NCI-H1930 (cell line): ENCODE data around the gene BCL11B.

Experiments used
- DNase-seq, 2 experiments: peaks; one replicate each; lab custom pipeline; 2025; lab: John Stamatoyannopoulos, UW

The BCL11B gene

DNA sequence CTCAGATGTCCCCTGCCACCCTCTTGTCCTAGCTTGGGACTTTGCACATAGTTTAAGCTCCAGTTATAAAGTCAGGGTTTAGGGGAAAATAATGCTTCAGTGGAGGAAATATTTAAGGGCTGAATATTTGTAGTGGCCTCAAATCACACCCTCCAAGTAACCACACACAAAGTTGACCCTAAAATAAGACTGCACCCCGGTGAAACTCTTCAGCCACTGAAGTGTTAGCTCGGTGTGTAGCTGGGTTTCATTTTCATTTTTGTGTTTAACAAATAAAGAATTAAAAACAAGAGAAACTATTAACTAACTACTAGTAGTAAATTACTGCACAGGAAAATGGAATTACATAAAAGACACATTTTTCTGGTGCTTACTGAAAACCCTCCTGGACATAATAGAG is 14.8 kb upstream of the BCL11B start:
- DNase-seq = no peak

GRCh38 chr14:99284254-99285004 is 12.4 kb upstream of the BCL11B start:
- DNase-seq = no peak

DNA sequence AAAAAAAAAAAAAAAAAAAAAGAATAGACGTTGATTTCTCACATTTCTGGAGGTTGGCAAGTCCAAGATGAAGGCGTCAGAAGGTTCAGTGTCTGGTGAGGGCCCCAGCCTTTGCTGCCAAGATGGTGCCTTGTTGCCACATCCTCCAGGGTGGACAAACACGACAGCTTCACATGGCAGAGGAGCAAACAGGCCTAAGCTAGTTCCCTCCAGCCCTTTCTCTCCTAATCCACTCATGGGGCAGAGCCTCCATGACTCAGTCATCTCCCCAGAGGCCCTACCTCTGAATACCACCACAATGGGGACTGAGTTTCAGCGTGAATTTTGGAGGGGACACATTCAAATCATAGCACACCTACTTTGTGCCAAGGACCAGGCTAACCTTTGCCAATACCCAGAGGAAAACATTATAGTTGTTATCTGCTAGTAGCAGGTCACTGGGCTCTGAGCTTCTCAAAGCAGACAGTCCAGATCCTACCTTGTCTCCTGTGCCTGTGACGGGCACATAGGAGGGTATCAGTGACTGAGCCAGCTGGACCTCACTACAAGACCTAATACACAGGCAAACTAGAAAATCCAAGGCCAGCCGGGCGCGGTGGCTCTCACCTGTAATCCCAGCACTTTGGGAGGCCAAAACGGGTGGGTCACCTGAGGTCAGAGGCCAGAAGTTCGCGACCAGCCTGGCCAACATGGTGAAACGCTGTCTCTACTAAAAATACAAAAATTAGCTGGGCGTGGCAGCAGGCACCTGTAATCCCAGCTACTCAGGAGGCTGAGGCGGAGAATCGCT is 10.5 kb upstream of the BCL11B start:
- no peak for DNase-seq

GRCh38 chr14:99281396-99281795 is 9.4 kb upstream of the BCL11B start:
- DNase-seq = no peak

GRCh38 chr14:99280852-99281251 is 8.9 kb upstream of the BCL11B start:
- DNase-seq = no peak

- DNase-seq = no peak
Measured at GRCh38 chr14:99280066-99280731, 8.2 kb upstream of the BCL11B start.

- DNase-seq = no peak
Measured at GRCh38 chr14:99278836-99279235, 6.8 kb upstream of the BCL11B start.

GRCh38 chr14:99277530-99277929 is 5.5 kb upstream of the BCL11B start:
- no peak for DNase-seq

DNA sequence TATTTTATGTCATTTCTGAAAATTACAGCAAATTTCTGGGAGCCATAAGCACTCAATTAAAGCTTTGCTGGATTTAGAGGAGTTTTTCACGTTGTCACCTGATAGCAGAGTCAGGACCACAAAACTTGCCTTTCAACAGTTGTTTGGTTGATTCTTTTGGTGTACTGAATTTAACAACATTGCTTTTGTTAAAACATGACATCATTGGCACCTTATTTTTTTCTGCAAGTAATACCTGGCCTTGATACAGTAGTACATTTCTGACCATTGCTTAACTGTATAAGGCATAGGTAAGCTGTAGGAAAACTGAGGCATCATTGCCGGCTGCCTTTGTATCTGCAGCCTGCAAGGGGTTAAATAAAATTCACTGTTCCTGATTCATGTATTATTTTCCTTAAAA is 4.5 kb upstream of the BCL11B start:
- no peak for DNase-seq

DNA sequence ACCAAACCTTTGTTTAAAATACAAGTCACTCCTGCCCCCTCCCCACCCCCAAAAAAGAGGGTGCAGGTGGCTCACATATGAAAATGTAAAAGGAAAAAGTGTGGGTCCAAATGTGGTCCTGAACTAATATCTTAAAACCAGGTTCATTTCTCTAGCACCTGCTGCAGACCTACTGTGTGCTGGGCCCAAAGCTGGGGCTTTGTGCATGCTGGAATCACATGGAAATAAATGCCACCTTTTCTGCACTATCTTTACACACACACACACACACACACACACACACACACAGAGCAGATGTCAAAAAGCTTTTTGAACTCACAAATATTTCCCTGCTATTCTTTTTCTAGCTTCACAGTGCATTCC is 3.2 kb upstream of the BCL11B start:
- no peak for DNase-seq

DNA sequence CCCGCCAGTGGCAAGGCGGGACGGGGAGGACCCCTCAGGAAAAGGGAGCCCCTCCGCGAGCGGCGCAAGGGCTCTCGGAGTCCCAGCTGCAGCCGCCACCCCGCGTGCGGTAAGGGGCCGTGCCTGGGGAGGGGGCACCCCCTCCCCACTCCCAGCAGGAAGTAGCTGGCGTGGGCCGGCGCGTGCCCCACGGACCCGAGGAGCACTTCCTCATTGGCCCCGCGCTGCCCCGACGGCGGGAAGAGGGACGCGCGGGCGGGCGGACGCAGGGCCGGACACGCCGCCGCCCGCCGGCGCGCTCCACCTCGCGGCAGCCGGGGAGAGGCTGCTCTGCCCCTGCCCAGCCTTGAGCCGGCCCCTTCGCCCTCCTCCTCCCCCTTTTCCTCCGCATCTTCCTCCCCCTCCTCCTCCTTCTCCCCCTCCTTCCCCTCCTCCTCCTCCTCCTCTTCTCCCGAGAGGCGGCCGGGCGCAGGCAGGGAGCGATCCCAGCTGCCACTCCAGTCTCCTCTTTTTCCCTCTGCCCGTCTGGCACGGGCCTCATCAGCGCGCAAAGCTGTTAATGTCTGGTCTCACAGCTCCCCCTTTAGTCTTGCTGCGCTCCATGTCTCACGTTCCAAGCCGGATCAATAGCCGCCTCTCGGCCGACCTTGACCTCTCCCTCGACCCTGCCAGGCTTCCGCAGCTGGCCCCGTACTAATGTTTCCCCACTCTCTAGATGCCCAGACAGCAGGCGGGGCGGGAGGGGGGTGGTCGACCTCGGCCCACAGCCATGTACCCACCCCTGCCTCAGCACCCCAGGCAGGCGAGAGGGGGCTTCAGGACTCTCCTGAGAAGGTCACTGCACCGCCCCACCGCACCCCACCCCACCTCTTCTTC is 2.6 kb upstream of the BCL11B start:
- peak; percentile 87 for DNase-seq

GRCh38 chr14:99273766-99274345 is 1.9 kb upstream of the BCL11B start:
- no peak for DNase-seq

DNA sequence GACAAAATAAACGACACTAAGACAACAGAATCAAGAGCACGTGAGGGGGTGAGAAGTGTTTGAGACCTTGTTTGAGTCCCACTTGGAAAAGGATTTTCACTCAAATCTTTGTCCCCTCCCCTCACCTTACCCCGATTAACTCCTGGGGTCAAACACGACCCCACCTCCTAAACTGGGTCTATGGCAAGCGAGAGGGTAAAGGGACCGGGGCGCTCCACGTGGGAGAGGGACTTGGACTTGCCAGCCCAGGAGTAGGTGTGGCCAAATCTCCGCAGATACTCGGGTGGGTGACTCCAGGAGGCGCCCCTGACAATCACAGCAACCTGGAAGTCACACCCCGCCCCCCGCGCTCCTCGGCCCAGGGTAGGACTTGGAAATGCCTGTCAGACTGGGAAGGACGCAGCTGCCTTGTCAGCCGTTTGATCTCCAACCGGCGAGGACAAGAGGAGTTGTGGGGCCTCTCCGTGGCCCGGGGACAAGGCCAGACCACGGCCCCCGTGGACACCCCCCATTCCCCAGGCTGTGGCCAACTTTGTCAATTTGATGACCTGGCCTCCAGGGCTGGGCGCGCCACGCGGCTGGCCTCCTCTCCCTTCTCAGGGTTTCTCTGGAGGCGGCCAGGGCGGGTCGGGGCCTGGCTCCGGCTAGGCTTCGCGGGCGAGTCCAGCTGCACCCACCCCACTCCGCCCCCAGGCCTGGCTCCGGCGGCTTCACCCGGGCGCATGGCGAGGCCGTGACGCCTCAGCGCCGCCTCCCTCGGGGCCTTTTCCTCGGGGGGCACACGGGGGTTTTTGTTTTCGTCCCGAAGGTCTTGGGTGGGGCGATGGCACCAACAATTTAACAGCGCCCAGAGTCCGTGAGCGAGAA is 1.1 kb upstream of the BCL11B start:
- DNase-seq = peak; percentile 24 to 26

DNA sequence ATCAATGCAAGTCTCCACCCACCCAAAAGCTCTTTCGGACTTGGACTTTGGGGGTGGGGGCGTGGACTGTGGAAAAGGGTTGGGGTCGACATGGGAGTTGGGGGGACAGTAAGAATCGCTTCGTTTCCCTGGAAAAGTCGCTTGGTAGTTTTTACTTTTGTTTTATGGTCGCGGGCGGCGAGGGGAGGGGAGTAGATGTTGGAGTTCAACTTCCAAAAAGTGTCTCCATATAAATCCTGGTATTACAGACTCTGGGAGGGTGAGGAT is 568 bp upstream of the BCL11B start:
- DNase-seq = no peak

GRCh38 chr14:99271221-99271941 is 616 bp downstream of the BCL11B start:
- no peak for DNase-seq

DNA sequence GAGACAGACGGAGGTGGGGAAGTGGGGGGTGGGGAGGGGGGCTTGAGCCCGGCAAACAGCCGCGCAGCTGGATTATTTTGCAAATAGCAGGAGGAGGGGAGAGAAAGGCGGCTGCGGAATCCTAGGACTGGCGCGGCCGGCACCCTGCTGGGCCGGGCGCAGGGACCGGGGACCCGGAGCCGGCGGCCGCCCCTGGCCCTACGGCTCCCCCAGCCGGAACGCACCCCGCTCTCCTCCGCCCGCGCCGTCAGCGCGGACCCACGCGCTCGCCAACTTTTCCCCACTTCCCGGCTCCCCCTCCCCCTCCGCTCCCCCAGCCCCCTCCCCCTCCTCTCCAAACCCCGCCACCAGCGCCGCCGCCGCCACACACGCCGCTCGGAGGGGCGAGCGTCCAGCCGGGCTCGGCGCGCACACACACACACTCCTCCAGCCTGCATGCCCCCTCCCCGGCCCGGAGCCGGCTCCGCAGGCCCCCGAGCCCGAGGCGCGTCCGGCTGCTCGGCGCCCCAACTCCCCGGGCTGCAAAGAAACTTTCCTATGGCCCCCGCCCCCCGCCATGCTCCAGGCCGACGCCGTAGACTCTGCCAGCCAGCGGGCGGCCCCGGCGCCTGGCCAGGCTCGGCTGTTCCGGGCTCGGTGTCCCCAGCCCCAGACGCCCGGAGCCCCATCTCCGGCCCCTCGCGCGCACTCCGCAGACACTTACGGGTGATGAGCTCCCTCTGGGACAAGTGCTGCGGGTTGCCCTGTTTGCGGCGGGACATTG is 1.4 kb downstream of the BCL11B start:
- peak in 1 of 2 experiments; percentile 13 for DNase-seq

DNA sequence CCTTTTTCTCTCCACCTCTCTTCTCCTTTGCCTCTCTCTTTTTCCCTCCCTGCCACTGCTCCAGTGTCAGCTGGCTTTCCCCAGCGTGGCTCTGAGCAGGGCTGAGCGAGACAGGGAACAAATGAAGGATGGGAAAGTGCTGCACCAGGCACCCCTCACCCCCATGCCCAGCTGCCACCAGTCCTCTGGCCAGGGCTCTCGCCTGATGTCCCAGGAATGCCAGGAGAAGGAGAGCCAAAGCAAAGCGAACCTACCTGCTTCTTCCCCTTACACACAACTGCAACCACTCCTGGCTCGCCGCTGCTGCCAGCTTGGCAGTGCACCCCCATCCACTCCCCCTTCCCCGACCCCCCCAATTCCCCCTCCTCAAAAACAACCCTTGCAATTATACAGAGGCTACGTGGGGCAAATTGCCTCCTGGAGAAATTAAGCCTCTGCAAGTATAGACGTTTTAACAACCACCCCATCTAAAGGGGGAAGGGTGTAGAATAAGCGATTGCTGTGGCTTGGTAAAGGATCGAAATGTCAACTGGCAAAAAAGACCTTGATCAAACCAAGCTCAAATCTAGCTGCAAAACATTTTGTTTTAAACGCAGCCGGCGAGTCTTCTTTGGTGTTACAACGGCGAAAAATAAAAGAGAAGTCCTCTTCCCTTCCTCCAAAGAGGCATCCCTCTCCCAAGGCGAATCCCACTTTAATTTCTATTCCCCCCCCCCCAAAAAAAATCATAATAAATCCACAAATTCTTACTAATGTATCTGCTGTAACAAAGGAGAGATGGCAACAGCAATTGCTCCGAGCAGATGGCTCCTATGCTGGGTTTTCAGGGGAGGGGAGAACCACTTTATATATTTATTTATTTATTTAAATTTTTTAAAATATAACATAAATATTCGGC is 2.9 kb downstream of the BCL11B start:
- no peak for DNase-seq
